Fibroblast of gingiva (primary cell): ENCODE data around the gene MOCOS.

Experiments
- DNase-seq: peaks from one replicate; pipeline ENCODE4 v3.0.0-alpha.2; 2011; ENCODE audit warnings: low read depth

Gene MOCOS

DNA sequence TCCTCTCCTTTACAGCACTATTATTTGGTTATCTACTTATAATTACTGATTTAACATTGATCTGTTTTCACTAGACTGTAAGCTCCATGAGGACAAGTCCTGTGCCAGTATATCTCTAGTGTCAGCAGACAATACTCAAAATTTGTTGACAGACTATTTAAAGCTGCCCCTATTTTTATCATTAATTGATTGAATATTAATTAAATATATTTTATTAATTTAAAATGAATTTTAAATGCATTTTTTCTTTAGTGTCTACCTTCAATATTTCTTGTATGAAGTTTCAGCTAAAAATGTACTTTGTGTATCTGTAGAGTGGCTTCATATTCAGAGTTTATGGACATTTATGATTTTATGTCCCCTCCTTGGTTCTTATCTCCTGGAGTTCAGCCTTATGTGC is 83.9 kb downstream of the MOCOS start:
- DNase-seq = no peak

DNA sequence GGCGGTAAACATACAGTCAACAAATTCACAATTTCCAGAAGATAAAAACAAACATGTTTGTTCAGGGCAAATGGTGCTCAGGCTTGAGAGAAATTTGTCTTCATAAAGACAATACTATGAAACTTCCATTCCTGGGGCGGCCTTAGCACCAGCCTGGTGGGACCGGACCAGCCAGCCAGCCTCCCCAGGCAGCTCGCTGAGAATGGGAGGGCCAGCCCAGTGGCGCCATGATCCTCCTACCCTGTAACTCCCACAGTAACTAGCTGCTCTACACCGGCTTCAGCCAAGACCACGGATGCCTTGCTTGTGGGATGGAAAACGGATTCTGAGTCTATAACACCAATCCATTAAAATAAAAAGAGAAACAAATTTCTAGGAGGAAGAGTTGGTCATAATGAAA is 86.0 kb downstream of the MOCOS start:
- no peak for DNase-seq

DNA sequence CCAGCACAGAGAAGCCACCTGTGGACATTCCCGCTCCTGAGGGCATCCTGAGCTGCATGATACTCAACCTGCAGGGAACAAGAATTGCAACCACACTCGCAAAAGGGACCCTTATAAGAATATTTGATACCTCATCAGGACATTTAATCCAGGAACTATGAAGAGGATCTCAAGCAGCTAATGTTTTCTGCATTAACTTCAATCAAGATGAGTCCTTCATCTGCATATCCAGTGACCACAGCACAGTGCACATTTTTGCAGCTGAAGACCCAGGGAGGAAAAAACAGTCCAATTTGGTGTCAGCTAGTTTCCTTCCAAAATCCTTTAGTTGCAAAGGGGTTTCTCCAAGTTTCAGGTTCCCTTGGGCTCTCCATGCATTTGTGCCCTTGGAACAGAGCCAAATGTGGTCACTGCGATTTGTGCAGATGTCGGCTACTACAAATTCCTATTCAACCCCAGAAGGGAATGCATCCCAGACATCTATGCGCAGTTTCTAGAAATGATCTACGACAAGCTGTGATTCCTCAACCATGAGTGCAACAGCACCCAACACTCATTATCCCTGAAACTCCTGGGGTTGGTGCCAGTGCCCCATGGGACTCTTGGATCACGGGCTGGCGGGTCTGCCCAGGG is 86.9 kb downstream of the MOCOS start:
- DNase-seq = no peak

DNA sequence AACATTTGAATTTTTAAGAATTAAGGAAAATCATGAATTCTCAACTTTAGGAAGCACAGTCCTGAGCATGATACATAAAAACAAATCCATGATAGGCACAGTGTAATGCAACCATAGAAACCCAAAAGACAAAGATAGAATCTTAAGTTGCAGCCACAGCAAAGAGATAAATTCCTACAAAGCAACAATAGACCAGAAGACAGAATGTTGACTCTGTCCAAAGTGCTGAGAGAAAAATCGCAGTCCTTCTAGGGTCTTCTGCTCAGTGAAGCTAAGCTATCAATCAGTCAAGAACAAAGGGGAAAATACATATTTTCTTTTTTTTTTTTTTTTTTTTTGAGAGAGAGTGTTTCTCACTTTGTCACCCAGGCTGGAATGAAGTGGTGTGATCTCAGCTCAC is 88.3 kb downstream of the MOCOS start:
- DNase-seq = no peak

DNA sequence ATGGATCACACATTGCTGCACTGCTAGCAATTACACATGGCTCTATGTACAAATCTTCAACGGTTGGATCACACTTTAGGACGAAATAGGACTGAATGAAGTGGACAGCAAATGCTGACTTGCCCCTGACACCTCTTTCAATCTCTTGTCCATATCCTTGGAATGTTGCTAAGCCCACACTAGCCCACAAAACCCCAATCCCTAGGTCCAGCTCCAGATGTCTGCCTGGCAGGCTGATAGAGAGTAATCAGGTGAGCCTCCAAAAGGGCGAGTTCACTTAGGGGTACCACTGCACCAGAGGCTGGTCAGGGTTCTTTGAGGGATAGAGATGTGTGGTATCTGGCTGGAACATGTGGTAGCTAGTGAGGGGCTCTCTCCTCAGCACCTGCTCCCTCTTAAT is 91.7 kb downstream of the MOCOS start:
- no peak for DNase-seq

DNA sequence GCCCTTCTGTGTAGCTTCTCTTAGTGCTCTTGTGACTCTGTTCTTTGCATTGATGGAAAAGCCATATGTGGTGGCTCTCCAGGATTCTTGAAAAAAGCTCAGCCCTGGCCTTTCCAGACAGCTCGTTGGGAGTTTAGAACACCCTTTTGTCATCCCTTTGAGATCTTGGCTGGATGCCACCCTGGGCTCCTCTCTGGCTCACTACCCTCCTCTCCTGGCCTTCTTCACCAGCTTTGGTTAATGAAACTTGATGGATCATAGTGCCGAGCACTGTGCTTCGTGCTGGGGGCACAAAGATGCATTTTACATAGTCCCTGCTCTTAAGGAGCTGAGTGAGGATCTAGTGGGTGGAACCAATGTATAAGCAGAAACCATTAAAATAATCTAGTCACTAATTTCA is 94.6 kb downstream of the MOCOS start:
- DNase-seq = no peak

DNA sequence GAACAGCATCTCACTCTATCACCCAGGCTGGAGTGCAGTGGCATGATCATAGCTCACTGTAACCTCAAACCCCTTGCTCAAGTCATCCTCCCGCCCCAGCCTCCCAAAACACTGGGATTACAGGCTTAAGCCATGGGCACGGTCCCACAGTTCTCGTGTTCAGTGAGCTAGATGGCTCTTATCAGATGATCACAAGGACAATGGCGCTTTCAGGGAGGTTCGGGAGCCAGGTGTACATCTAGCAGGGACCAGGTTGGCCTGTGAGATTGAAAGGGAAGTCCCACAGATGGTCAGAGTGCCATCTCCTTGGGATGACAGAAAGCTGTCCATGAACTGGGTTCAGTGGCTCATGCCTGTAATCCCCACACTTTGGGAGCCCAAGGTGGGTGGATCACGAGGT is 96.2 kb downstream of the MOCOS start:
- no peak for DNase-seq

DNA sequence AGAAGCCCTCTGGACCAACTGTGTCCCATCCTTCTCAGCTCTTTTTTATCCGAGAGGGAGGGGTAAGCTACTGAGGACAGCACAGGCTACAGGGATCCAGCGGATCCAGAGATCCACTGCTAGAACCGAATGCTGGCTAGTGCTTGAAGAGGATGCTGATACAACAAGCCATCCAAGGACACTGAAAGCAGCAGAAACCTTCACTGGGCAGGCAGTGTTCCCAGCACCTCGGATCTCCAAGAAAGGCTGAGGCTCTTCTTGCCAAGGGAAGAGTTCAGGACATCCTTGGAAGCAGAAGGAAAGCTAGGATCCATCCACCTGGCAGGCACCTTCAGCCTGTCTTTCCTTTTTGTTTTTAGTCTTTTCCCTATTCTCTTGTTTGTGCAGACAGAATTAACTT is 97.0 kb downstream of the MOCOS start:
- DNase-seq = no peak

DNA sequence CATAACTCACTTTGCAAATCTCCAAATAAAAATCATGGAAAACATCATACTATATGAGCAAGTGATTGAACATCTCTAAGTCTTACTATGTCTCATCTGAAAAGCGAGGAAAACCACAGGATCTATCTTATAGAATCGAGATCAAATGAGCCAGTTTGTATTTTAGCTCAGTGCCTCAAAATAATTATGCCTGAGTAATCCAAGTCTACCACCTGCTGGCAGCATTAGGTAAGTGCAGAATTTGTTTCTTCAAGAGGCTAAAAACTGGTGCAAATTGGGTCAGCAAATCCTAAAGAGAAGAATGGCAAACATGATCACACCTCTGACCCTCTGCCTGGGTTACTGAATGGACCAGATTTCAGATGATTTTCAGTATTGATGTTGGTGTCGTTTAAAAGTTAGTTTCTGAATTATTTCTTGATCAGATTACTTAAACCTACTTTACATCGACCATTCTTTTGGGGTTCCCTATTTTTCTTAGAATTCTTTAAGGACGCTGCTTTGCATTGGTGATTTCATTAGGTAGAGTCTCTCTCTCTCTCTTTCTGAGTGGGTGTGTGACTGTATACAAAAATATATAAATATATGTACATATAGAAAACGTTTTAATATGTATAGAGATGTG is 97.5 kb downstream of the MOCOS start:
- DNase-seq = peak; percentile 60

DNA sequence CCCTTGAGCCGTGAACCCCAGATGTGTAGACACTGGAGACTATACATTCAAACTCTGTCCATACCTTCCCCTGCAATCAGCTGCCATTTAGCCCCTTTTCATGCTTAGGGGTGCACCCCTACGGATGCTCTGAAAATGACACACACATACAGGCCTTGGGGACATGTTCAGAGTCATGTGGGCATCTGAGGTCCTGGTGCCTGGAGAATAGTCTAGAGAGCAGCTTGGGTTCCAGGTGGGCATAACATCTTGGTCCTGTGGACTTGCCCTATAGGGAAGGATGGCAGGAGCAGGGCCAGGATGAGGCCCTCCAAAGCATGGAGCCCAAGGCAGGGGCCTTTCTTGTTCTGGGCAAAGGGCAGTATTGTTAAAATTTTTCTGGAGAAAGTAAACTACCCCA is 100.4 kb downstream of the MOCOS start:
- DNase-seq = no peak

DNA sequence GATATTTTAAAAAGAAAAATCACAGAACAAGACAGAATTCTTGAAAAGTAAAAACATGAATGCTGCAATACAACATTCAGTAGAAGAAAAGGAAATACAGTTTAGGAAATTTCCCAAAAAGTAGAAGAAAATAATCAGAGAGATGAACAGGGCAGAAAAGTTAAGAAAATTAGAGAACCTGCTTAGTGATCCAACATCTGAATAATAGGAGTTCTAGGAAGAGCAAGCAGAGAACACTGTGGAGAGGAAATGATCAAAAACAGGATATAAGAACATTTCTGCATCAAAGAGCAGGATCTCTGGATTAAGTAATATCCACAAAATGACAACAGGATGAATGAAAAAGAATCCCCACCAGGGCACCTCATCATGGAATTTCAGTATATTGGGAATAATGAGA is 101.4 kb downstream of the MOCOS start:
- DNase-seq = no peak

DNA sequence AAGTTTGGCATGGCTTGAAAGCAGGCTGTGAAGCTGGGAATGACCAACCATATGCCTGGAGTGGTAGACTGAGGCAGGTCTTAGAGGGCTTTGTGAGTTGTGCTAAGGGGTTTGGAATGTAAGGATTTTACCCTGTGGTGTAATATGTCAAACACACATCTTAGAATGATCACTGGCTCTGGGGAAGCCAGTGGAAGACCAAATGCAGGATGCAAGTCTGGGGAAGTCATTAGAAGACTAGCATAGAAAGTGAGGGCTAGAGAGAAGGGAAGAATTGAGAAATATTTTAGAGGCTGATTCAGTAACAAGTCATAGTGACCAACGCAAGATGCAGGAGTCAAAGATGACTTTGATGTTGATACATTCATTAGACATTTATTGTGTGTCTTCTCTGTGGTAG is 106.7 kb downstream of the MOCOS start:
- DNase-seq = no peak

DNA sequence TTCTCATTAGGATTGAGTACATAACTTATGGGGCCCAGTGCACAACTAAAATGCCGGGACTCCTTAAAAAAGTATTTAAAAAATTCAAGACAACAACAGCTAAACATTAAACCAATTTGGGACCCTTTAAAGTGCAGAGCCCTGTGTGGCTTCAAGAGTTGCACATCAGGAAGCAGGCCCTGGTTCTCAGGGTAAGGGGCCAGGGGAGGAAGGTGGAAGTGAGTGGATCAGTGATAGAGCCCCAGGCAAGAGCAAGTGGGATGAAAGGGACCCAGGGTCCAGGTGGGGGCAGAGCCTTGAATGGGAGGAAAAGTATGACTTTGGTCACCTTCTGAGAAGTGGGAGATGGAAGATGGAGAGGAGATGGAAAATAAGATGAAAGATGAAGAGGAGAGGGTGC is 107.9 kb downstream of the MOCOS start:
- no peak for DNase-seq

DNA sequence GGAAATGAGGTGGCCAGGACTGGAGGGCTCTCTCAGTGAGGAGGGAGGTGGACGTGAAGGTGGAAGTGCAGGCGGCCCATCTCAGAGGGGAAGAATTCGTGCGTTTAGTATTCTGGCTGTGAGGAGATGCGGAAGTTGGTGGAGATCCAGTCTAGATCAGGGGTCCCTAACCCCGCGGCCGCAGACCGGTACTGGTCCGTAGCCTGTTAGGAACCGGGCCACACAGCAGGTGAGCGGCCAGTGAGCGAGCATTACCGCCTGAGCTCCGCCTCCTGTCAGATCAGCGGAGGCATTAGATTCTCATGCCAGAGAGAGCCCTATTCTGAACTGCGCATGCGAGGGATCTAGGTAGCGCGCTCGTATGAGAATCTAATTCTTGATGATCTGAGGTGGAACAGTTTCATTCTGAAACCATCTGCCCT is 108.6 kb downstream of the MOCOS start:
- no peak for DNase-seq

DNA sequence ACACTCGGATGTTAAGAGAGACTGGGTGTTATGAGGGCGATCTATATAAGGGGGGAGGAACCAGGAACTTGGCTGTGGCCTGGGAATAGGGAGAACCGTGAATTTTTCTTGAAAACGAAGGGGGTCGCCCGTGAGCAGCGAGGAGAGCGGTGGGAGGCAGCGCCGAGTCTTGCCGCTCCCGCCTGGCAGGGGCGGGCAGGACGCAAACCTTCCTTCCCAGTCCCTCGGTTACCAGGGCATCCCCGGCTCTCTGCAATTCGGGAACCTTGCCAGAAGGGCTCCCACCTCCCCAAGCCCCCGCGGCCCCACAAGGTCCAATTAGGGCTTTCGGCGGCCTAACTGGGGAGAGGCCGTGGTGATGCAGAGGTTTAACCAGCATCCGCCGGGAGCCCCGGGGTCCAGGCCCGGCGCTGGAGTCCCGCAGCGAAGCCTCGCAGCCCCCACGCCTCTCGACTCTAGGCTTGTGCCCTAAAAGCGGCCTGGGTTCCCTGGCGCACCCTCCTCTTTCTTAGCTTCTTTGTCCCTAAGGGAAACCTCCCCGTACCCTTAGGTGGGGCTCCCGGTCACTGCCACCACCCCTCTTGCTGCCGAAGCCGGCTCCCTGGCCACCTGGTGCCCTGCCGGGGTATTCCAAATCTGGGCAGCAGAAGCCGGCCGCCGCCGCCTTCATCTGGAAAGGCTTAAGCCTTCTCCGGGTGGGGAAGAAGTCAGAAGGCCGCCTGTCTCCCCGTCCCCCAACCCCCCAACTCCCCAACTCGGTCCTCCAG is 109.5 kb downstream of the MOCOS start:
- DNase-seq = peak; percentile 81

DNA sequence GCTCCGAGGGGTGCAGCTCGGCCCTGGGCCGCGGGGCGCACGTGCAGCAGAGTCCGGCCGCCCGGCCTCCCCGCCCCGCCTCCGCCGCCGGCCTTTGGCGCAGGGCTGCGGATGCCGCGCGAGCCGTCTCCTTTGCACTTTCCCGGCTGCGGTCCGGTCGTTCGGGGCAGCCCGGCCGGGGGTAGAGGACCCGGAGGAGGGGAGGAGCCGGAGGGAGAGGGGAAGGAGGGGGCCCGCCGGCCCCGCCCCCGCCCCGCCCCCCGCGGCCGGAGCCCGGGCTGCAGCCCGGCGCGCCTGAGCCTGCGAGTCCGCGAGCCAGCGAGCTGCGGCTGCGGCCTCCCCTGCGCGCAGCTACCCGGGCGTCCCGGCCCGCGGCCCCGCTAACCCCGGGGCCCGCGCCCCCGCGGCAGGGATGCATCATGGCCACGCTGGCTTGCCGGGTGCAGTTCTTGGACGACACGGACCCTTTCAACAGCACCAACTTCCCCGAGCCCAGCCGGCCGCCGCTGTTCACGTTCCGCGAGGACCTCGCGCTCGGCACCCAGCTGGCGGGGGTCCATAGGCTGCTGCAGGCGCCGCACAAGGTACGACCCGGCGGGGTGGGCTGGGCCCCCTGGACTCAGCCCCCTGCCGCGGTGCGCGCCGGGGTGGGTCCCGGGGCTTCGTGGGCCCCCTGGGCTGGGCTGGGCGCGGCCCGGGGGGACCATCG is 110.3 kb downstream of the MOCOS start, which contains the start of gene FHOD3:
Gene FHOD3 (plus strand): TSS at position 297 of the 709 bp plus-strand sequence. CDS start 123 bp downstream, at position 420.
- DNase-seq = peak; percentile 63

DNA sequence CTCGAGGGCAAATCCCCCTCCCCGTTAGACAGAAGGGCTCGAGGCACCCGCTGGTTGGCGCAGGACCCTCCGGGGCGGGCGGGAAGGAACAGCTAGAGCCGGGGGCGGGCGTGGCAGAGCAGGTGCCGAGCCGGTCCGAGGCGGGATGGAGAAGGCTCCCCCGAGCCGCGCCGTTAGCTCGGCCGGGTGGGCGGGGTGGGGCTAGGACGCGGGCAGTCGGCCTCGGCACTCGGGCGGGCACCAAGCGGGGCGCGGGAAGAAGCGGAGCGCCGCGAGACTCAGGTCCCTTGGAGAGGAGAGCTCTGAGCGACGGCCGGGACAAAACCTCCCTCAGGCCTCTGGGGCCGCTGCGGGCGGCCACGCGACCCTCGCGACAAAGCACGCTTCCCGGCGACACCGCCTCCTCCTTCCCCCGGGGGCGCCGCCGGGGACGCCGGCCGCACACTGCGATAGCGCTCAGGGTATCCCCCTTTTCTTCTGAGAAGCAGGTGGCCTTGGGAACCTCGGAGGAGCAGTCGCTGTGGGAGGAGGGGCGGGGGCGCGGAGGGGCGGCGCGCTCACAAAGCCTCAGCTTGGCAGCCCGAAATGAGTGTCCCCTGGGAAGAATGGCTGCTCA is 110.9 kb downstream of the MOCOS start:
- DNase-seq = no peak

DNA sequence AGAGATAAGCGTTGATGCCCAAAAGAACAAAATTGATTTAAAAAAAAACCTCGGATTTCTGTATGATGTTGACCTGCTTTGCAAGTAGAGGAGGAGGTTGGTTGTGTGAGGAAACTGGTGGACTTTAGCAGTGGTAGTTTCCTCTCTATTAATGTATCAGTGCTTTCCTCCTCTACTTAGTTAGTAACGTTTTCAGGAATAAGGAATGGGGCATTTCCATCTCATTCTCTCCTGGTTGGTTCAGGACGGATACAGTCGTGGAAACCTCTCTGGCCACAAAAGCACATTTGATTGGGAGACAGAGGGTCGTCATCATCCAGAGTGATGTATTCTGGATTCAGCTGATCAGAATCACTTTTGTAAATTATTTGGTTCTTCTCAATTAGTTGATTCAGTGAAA is 111.7 kb downstream of the MOCOS start:
- no peak for DNase-seq

DNA sequence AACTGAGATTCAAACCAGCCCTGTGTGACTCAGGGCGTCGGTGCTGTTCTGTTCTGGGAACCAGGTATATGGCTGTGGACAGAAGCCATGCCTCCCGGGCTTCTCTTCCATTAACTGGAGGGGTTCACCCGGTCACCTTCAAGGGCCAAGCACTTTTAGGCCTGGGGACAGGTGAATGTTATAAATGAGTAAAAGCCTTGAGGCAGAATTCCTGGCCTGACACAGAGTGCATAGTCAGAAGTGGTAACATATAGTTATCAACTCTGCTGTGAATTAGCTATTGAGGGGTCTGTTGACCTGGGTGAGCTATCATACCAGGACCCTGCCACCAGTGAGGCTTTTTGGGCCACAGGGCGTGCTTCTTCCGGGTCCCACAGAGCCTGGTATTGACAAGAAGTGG is 112.9 kb downstream of the MOCOS start:
- DNase-seq = no peak

DNA sequence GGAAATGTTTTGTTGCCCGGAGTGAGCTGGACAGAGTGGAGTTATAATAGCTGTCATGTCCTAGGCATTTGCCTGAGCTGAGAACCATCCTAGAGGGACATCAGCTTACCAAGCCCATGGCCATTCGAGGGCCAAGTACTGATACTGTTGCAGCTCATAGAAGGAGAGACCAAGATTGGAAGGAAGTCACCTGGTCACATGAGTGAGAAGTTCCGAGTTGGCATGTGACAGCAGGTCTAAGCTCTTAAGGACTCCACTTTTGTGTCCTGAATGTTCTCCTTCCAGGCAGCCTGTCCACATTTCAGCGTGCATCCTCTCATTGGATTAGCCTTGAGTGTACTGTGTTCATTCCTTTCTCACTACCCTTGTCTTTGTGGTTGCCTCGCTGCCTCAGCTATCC is 114.6 kb downstream of the MOCOS start:
- DNase-seq = no peak

DNA sequence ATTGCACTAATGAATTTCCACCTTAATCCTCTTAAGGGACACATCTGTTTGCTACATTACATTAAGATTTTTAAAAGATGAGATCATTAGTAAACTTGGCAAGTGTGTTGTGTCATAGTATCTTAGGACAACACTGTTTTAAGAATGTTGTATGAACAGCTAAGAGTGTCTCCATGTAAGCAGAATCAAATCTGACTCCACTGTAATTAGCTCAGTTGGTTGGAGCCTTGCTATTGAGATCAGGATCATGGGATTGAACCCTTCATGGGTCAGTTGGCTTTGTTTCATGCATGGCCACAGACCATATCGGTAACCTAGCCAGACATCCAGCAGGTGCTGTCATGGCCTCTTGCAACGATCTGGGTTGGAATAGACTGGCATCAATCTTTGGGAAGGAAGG is 115.4 kb downstream of the MOCOS start:
- DNase-seq = peak; percentile 33

DNA sequence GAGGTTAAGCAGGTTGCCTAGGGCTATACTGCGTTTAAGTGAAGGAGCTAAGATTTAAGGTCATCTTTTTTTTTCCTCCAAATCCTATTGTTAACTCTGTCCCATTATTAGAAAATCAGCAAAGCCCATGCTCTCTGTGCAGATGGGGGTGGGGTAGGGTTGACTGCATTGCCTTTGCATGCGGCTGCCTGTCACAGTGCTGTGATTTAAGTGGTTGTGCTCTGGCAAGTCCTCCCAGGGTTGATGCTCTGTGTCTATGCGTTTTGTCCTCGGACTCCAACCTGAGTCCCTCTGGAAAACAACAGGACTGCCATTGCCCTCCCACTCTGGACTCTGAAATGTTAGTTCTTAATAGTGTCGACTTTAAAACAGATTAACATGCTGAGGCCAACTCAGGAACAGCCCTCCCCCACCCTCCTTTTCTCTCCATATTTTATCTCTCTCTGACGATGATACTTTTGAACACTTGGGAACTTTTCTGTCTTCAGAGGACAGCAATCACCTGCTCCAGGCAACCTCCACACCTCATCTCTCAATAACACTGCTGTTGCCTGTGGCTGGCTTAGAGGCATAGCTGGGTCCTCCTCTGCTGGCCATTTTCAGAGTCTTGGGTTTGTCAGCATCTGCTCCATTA is 116.0 kb downstream of the MOCOS start:
- DNase-seq = no peak
